Ishikawa (cell line): ENCODE data around the gene POC1B.

Experiments
- CEBPB ChIP-seq: IDR thresholded peaks from 2 replicates; pipeline ENCODE4 v1.6.1; 2012
- CREB1 ChIP-seq: IDR thresholded peaks from 2 replicates; pipeline ENCODE4 v1.6.1; 2012; ENCODE audit warnings: low read depth
- EGR1 ChIP-seq: IDR thresholded peaks from 2 replicates; pipeline ENCODE4 v1.6.1; 2012
- EP300 ChIP-seq: IDR thresholded peaks from 2 replicates; pipeline ENCODE4 v1.6.1; 2012; ENCODE audit warnings: borderline replicate concordance
- FOXM1 ChIP-seq: IDR thresholded peaks from 2 replicates; pipeline ENCODE4 v1.6.1; 2012; ENCODE audit warnings: low read depth, borderline replicate concordance
- MAX ChIP-seq: IDR thresholded peaks from 2 replicates; pipeline ENCODE4 v1.6.1; 2012
- NFIC ChIP-seq: IDR thresholded peaks from 2 replicates; pipeline ENCODE4 v1.6.1; 2012
- RAD21 ChIP-seq: IDR thresholded peaks from 2 replicates; pipeline ENCODE4 v1.6.1; 2012; ENCODE audit warnings: low read depth
- REST ChIP-seq: IDR thresholded peaks from 2 replicates; pipeline ENCODE4 v1.6.1; 2012; ENCODE audit warnings: low read depth, mild to moderate bottlenecking
- TAF1 ChIP-seq: IDR thresholded peaks from 2 replicates; pipeline ENCODE4 v1.6.1; 2012; ENCODE audit warnings: low read depth, mild to moderate bottlenecking
- TCF12 ChIP-seq: IDR thresholded peaks from 2 replicates; pipeline ENCODE4 v1.6.1; 2012; ENCODE audit warnings: low read depth
- TEAD4 ChIP-seq: IDR thresholded peaks from 2 replicates; pipeline ENCODE4 v1.6.1; 2012
- USF1 ChIP-seq: IDR thresholded peaks from 2 replicates; pipeline ENCODE4 v1.6.1; 2012
- YY1 ChIP-seq: IDR thresholded peaks from 2 replicates; pipeline ENCODE4 v1.6.1; 2012; ENCODE audit warnings: low read depth
- ZBTB7A ChIP-seq: IDR thresholded peaks from 2 replicates; pipeline ENCODE4 v1.6.1; 2012; ENCODE audit warnings: low read depth

POC1B gene

DNA sequence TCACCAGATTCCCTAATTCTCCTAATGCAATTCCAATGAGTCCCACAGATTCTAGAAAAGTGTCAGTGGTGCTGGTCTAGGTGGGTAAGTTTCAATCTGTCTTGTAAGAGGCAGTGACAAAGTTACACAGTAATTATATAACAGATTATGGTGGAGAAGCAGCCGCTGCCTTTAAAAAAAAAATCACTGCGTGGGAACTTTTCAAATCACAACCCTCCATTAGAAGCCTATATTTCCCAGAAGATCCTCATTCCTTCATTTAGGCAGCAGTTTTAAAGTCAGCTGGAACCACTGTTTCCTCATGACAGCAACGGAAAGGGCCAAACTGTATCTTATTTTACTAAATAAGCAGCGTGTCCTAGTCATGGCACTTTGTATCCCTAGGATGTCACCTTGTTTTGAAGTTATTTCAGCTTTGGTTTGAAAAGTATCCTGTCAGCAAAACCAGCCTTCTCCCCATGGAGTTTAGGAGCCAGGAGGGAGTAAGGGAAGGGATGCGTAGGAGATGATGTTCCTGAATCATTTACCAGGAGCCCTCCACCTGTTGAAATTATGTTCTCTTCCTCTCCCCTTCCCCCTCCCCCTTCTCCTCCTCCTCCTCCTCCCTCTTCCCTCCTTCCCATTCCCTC lies 145.9 kb downstream of the POC1B start:
- TF ChIP-seq ZBTB7A (no peak), EP300 (no peak), TAF1 (no peak), EGR1 (no peak), REST (no peak), FOXM1 (no peak), RAD21 (no peak), CREB1 (no peak), YY1 (no peak), NFIC (no peak)

DNA sequence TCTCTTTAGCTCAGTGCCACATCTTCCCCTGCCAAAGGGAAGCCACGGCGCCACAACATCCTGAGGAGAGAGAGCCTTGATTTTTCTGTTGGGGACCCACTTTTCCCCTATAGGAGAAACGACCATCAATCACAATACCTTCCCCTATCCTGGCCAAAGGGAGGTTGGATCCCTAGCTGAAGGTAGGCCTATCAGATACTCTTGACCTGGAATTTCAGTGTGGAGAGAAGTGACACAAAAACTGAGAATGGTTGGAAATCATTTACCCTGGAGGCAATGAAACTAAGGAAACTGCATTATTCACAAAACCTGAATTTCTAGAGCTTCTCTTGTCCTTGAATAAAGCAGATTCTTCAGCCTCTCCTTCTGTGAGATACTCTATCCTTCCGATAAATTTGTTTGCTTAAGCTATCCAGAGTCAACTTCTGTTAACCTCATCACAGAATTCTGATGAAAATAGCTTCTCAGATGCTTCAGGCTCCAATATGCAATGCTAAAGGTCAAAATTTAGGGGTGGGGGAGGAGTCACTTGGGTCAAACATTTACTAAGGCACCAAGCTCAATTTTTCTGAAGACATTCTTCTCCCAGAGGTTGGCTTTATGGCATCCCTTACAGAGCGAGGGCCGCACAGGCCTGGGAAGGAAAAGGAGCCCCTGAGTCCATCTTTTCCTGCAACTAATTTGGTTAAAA lies 146.6 kb downstream of the POC1B start:
- TF ChIP-seq FOXM1, result no peak
- TF ChIP-seq REST, result no peak
- TF ChIP-seq TCF12, result no peak
- no peak for TF ChIP-seq RAD21
- no peak for TF ChIP-seq NFIC
- TF ChIP-seq EGR1, result no peak
- TF ChIP-seq MAX, result no peak
- no peak for TF ChIP-seq TEAD4

- TF ChIP-seq USF1 (no peak), TEAD4 (no peak), EGR1 (no peak), REST (no peak)
These were observed 149.0 kb downstream of the POC1B start for GRCh38 chr12:89376844-89377243.

- no peak for TF ChIP-seq TAF1
- TF ChIP-seq EP300, result no peak
- TF ChIP-seq CREB1, result no peak
- TF ChIP-seq TCF12, result no peak
- no peak for TF ChIP-seq YY1
- TF ChIP-seq TEAD4, result no peak
- TF ChIP-seq REST, result no peak
- no peak for TF ChIP-seq NFIC
- TF ChIP-seq FOXM1, result no peak
- TF ChIP-seq USF1, result no peak
- no peak for TF ChIP-seq RAD21
- no peak for TF ChIP-seq ZBTB7A
- no peak for TF ChIP-seq MAX
- TF ChIP-seq EGR1, result no peak
- TF ChIP-seq CEBPB, result no peak
These were observed 149.7 kb downstream of the POC1B start for GRCh38 chr12:89376202-89376529.
